Endothelial cell of umbilical vein (primary cell): ENCODE measurements around the gene ABCA3. TPM values are rescaled to one million over a fixed set of nuclear protein-coding genes. Genes with fewer than 3 reads are reported as not detected.

Experiments
- BruUV-seq: library from RNA; stranded (reverse); fragments of 400-500 nt; replicated peaks from 2 replicates; lab custom pipeline; 2021; lab: Mats Ljungman, UMichigan
- CTCF ChIA-PET: fragments of 300-600, 350-600 bp; sonication (Branson Sonifier 250); formaldehyde crosslinking; loops from one replicate; lab custom pipeline; 2021; ENCODE audit warnings: antibody characterized with exemption, inconsistent platforms; lab: Charles Lee
- POLR2A ChIA-PET: fragments of 300-600, 350-600 bp; sonication (Branson Sonifier 250); formaldehyde crosslinking; loops from one replicate; lab custom pipeline; 2021; ENCODE audit warnings: antibody characterized with exemption, inconsistent platforms; lab: Charles Lee
- DNase-seq: peaks from one replicate; pipeline ENCODE4 v3.0.0-alpha.2; 2011; ENCODE audit warnings: low read depth, low spot score
- FAIRE-seq: peaks from 2 replicates; lab custom pipeline; 2011; peaks lifted over from hg19 to GRCh38; lab: Jason Lieb, UNC
- H2AFZ ChIP-seq: 2 replicates; pipeline ENCODE4 v1.6.0; 2012; ENCODE audit warnings: low read depth, low read length, control low read depth, inconsistent platforms
- H3K27ac ChIP-seq: 2 replicates; pipeline ENCODE4 v1.5.1; 2011; ENCODE audit warnings: low read depth, mild to moderate bottlenecking, control low read depth, low read length, moderate library complexity; ENCODE audit not compliant: insufficient read depth
- H3K27me3 ChIP-seq, 2 experiments: 2 replicates each; pipeline versions ENCODE4 v1.6.0 to v1.6.1; 2011; ENCODE audit warnings: low read length in 2 of 2, mixed read lengths in 1 of 2; ENCODE audit not compliant: control insufficient read depth in 2 of 2, insufficient read depth in 2 of 2
- H3K36me3 ChIP-seq, 2 experiments: 2 replicates in 1 of 2; 3 replicates in 1 of 2; pipeline ENCODE4 v1.5.1; 2011; ENCODE audit warnings: low read length in 2 of 2, mild to moderate bottlenecking in 1 of 2, moderate library complexity in 1 of 2; ENCODE audit not compliant: control insufficient read depth in 2 of 2, insufficient read depth in 2 of 2; ENCODE audit errors: extremely low read depth in 1 of 2
- H3K4me1 ChIP-seq: 3 replicates; pipeline ENCODE4 v1.5.1; 2011; ENCODE audit warnings: mild to moderate bottlenecking, low read length; ENCODE audit not compliant: control insufficient read depth, insufficient read depth; ENCODE audit errors: extremely low read depth
- H3K4me2 ChIP-seq: 2 replicates; pipeline ENCODE4 v1.6.1; 2011; ENCODE audit warnings: low read length, control low read depth, mixed read lengths; ENCODE audit not compliant: insufficient read depth
- H3K4me3 ChIP-seq, 3 experiments: fragments of 200-600 bp in 1 of 3; sonication (generic), shearing (Covaris generic) in 1 of 3; replicated peaks in 1 of 3; 2 replicates each; pipeline ENCODE4 v1.5.1; 2011 to 2016; ENCODE audit warnings: control low read depth in 3 of 3, low read length in 3 of 3, mild to moderate bottlenecking in 2 of 3, inconsistent platforms in 1 of 3, low read depth in 1 of 3, moderate library complexity in 1 of 3; ENCODE audit not compliant: insufficient read depth in 1 of 3
- H3K79me2 ChIP-seq: 2 replicates; pipeline ENCODE4 v1.6.0; 2012; ENCODE audit warnings: low read length, inconsistent platforms; ENCODE audit not compliant: control insufficient read depth, insufficient read depth
- H3K9ac ChIP-seq: replicated peaks from 2 replicates; pipeline ENCODE3; 2011; ENCODE audit warnings: low read length, control low read depth; ENCODE audit not compliant: insufficient read depth; ENCODE audit errors: extremely low read depth
- H3K9me1 ChIP-seq: replicated peaks from 3 replicates; pipeline ENCODE4 v1.6.0; 2011; ENCODE audit warnings: mild to moderate bottlenecking, low read length; ENCODE audit not compliant: control insufficient read depth, insufficient read depth; ENCODE audit errors: extremely low read depth
- H3K9me3 ChIP-seq: replicated peaks from 2 replicates; pipeline ENCODE4 v1.5.1; 2012; ENCODE audit warnings: low read length, inconsistent platforms; ENCODE audit not compliant: control insufficient read depth, insufficient read depth
- H4K20me1 ChIP-seq: replicated peaks from 2 replicates; pipeline ENCODE3; 2011; ENCODE audit warnings: mild to moderate bottlenecking, low read length; ENCODE audit not compliant: control insufficient read depth, insufficient read depth; ENCODE audit errors: extremely low read depth
- CTCF ChIP-seq, 2 donors: IDR thresholded peaks; 1 replicate in 1 of 2; 2 replicates in 1 of 2; pipeline ENCODE4 v1.5.1; 2011; ENCODE audit warnings: low read length in 2 of 2, mild to moderate bottlenecking in 2 of 2, moderate library complexity in 2 of 2, control low read depth in 1 of 2, inconsistent platforms in 1 of 2, low read depth in 1 of 2; ENCODE audit not compliant: insufficient read depth in 1 of 2; ENCODE audit errors: extremely low read depth in 1 of 2
- EZH2 ChIP-seq: IDR thresholded peaks from 2 replicates; pipeline ENCODE4 v1.6.1; 2012; ENCODE audit warnings: borderline replicate concordance, low read depth, mild to moderate bottlenecking, moderate library complexity, low read length, inconsistent platforms; ENCODE audit not compliant: severe bottlenecking
- FOS ChIP-seq: IDR thresholded peaks from 2 replicates; pipeline ENCODE4 v1.6.1; 2011; ENCODE audit warnings: mild to moderate bottlenecking, low read length, moderate library complexity, borderline replicate concordance; ENCODE audit not compliant: insufficient read depth
- GATA2 ChIP-seq: IDR thresholded peaks from 2 replicates; pipeline ENCODE4 v1.7.0; 2011; ENCODE audit warnings: low read depth, mild to moderate bottlenecking, moderate library complexity, mixed read lengths, low read length; ENCODE audit not compliant: insufficient read length, insufficient read depth
- JUN ChIP-seq: IDR thresholded peaks from 2 replicates; pipeline ENCODE4 v1.6.1; 2011; ENCODE audit warnings: borderline replicate concordance, low read depth; ENCODE audit not compliant: insufficient read length, insufficient read depth
- MYC ChIP-seq: IDR thresholded peaks from one replicate; pipeline ENCODE4 v1.6.1; 2011; ENCODE audit warnings: mild to moderate bottlenecking, low read depth, low read length
- POLR2A ChIP-seq: IDR thresholded peaks from 2 replicates; pipeline ENCODE4 v1.6.1; 2012; ENCODE audit warnings: low read depth, mild to moderate bottlenecking, control low read depth, low read length
- POLR2AphosphoS5 ChIP-seq: IDR thresholded peaks from 2 replicates; pipeline ENCODE4 v1.6.1; 2012; ENCODE audit warnings: low read depth, mild to moderate bottlenecking, control low read depth, low read length, moderate library complexity; ENCODE audit not compliant: insufficient read depth
- dilution Hi-C: fragments of 300-500 bp; cut with MboI; formaldehyde crosslinking; loops from one replicate; pipeline ENCODE4 v1.15.0; 2019; ENCODE audit warnings: low sequenced_read_pairs; ENCODE audit not compliant: extremely low pct_ligation_motif_present
- intact Hi-C: fragments of 100-400 bp; cut with micrococcal nuclease; formaldehyde crosslinking; loops from one replicate; pipeline ENCODE4 v1.10.0; 2022
- polyA plus RNA-seq, 4 experiments: library from polyadenylated mRNA; depleted of rRNA in 3 of 4; stranded (reverse) in 3 of 4; unstranded in 1 of 4; fragments of >200 nt; gene quantifications; 2 replicates each; pipeline versions ENCODE4 v1.2.1 to v1.2.3, GENCODE V29; 2011 to 2012; ENCODE audit warnings: missing spikeins in 1 of 4
- total RNA-seq: library from RNA; stranded (reverse); gene quantifications from 2 replicates; pipeline ENCODE4 v1.2.3, GENCODE V29; 2021
- TF ChIP-seq, protein P1 (sequence below): IDR thresholded peaks from 2 replicates; pipeline ENCODE4 v1.6.1; 2011; ENCODE audit not compliant: insufficient read depth, insufficient read length

Gene ABCA3
- total and polyA plus RNA-seq, 2 donors (not counting 3 experiments of a cell fraction or from before 2014, with no cell fraction given) = 13.5 to 36.0 TPM

GRCh38 chr16:2256531-2257140, 83.9 kb downstream of the ABCA3 start:
- CTCF ChIA-PET = no interaction called here
- H3K4me2 ChIP-seq = no peak overlapping the region
- no peak overlapping the region for H2AFZ ChIP-seq
- TF ChIP-seq FOS = no peak
- no peak for TF ChIP-seq GATA2
- no peak for TF ChIP-seq EZH2
- TF ChIP-seq POLR2A = no peak
- TF ChIP-seq CTCF (IDR thresholded peaks at IDR 0.05; ENCODE audit: extremely low read depth in 1 of 2, insufficient read depth in 1 of 2, low read depth in 1 of 2, low read length in 2 of 2) = no peak
- TF ChIP-seq, protein P1, sequence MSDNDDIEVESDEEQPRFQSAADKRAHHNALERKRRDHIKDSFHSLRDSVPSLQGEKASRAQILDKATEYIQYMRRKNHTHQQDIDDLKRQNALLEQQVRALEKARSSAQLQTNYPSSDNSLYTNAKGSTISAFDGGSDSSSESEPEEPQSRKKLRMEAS = no peak
- TF ChIP-seq JUN = no peak
- no peak for TF ChIP-seq MYC
- no peak for TF ChIP-seq POLR2AphosphoS5
- no TSS peak for BruUV-seq
- no peak overlapping the region for H3K27ac ChIP-seq
- no peak overlapping the region for H3K4me3 ChIP-seq
- no peaks in the 10 kb centered on the region for H3K9me1 ChIP-seq
- POLR2A ChIA-PET = no interaction called here
- intact Hi-C loops (no loop called here), dilution Hi-C loops (no loop called here)
- H3K36me3 ChIP-seq = peaks cover 33 to 37% of the 10 kb centered on the region in 2 experiments
- peaks cover 26% of the 10 kb centered on the region for H3K79me2 ChIP-seq
- FAIRE-seq (no peak), DNase-seq (no peak)
- H3K27me3 ChIP-seq = no peaks in the 10 kb centered on the region
- H3K4me1 ChIP-seq = peaks cover 7% of the 10 kb centered on the region
- H4K20me1 ChIP-seq = no peaks in the 10 kb centered on the region
- H3K9me3 ChIP-seq = no peaks in the 10 kb centered on the region
- H3K9ac ChIP-seq = no peak overlapping the region
